ENCODE measurements around the gene UBAP1.

UBAP1 gene

GRCh38 chr9:34227445-34227844 is 48.6 kb downstream of the UBAP1 start:
- no peak for TF ChIP-seq CTCF (conservative IDR thresholded peaks at IDR 0.05; ENCODE audit: low read depth, low read length)
- Histone ChIP-seq H3K4me2 (no peak overlapping the region), H3K36me3 (ENCODE audit: insufficient read depth) (no peaks in the 10 kb centered on the region), H3K27ac (no peak overlapping the region), H4K20me1 (ENCODE audit: insufficient read depth) (no peaks in the 10 kb centered on the region), H2AFZ (ENCODE audit: low read depth) (no peak overlapping the region), H3K4me1 (ENCODE audit: low read depth, poor library complexity, severe bottlenecking) (no peaks in the 10 kb centered on the region), H3K4me3 (IDR thresholded peaks at IDR 0.05; ENCODE audit: insufficient read depth, low read depth, low read length) (no peak overlapping the region), H3K79me2 (ENCODE audit: insufficient read depth, low read depth) (no peaks in the 10 kb centered on the region), H3K27me3 (ENCODE audit: insufficient read depth, low read depth) (no peaks in the 10 kb centered on the region), H3K9ac (no peak overlapping the region)

- Histone ChIP-seq H3K4me1 (ENCODE audit: low read depth, poor library complexity, severe bottlenecking) (no peaks in the 10 kb centered on the region), H3K4me2 (no peak overlapping the region), H3K79me2 (ENCODE audit: insufficient read depth, low read depth) (no peaks in the 10 kb centered on the region), H2AFZ (ENCODE audit: low read depth) (no peak overlapping the region), H3K27ac (no peak overlapping the region), H3K4me3 (IDR thresholded peaks at IDR 0.05; ENCODE audit: insufficient read depth, low read depth, low read length) (no peak overlapping the region), H3K36me3 (ENCODE audit: insufficient read depth) (no peaks in the 10 kb centered on the region), H4K20me1 (ENCODE audit: insufficient read depth) (no peaks in the 10 kb centered on the region), H3K27me3 (ENCODE audit: insufficient read depth, low read depth) (no peaks in the 10 kb centered on the region), H3K9ac (no peak overlapping the region)
- no peak for TF ChIP-seq CTCF (conservative IDR thresholded peaks at IDR 0.05; ENCODE audit: low read depth, low read length)
These were observed 51.7 kb downstream of the UBAP1 start for GRCh38 chr9:34230556-34230955.

GRCh38 chr9:34232201-34232600 is 53.4 kb downstream of the UBAP1 start:
- no peaks in the 10 kb centered on the region; the same call in 1 of the 2 replicates for H3K36me3 ChIP-seq (ENCODE audit: insufficient read depth)
- H3K4me1 ChIP-seq (ENCODE audit: low read depth, poor library complexity, severe bottlenecking): no peaks in the 10 kb centered on the region
- TF ChIP-seq CTCF (conservative IDR thresholded peaks at IDR 0.05; ENCODE audit: low read depth, low read length): no peak
- H3K27me3 ChIP-seq (ENCODE audit: insufficient read depth, low read depth): no peaks in the 10 kb centered on the region
- no peaks in the 10 kb centered on the region for H3K79me2 ChIP-seq (ENCODE audit: insufficient read depth, low read depth)
- H3K9ac ChIP-seq: no peak overlapping the region
- H2AFZ ChIP-seq (ENCODE audit: low read depth): no peak overlapping the region
- no peak overlapping the region for H3K4me3 ChIP-seq (IDR thresholded peaks at IDR 0.05; ENCODE audit: insufficient read depth, low read depth, low read length)
- H4K20me1 ChIP-seq (ENCODE audit: insufficient read depth): no peaks in the 10 kb centered on the region
- no peak overlapping the region for H3K27ac ChIP-seq
- H3K4me2 ChIP-seq: no peak overlapping the region

- H2AFZ ChIP-seq (ENCODE audit: low read depth): no peak overlapping the region
- H3K4me3 ChIP-seq (IDR thresholded peaks at IDR 0.05; ENCODE audit: insufficient read depth, low read depth, low read length): no peak overlapping the region
- no peaks in the 10 kb centered on the region for H3K4me1 ChIP-seq (ENCODE audit: low read depth, poor library complexity, severe bottlenecking)
- no peaks in the 10 kb centered on the region; the same call in 1 of the 2 replicates for H3K36me3 ChIP-seq (ENCODE audit: insufficient read depth)
- H3K4me2 ChIP-seq: no peak overlapping the region
- TF ChIP-seq CTCF (conservative IDR thresholded peaks at IDR 0.05; ENCODE audit: low read depth, low read length): no peak
- no peaks in the 10 kb centered on the region for H3K79me2 ChIP-seq (ENCODE audit: insufficient read depth, low read depth)
- no peak overlapping the region for H3K9ac ChIP-seq
- H3K27me3 ChIP-seq (ENCODE audit: insufficient read depth, low read depth): no peaks in the 10 kb centered on the region
- H3K27ac ChIP-seq: no peak overlapping the region
- H4K20me1 ChIP-seq (ENCODE audit: insufficient read depth): no peaks in the 10 kb centered on the region
These were observed 54.8 kb downstream of the UBAP1 start for GRCh38 chr9:34233672-34234071.
